HepG2 (cell line): ENCODE data around the gene CST8. TPM values are rescaled to one million over a fixed set of nuclear protein-coding genes. Genes with fewer than 3 reads are reported as not detected.

Experiments used
- AGO1 ChIP-seq: fragments of 200-400 bp; formaldehyde crosslinking; IDR thresholded peaks from 2 replicates; pipeline ENCODE4 v1.6.1; 2017; ENCODE audit warnings: mild to moderate bottlenecking, low read depth, low read length, moderate library complexity; ENCODE audit not compliant: poor library complexity, severe bottlenecking
- AKAP8 ChIP-seq: sonication (generic); formaldehyde crosslinking; IDR thresholded peaks from 2 replicates; pipeline ENCODE4 v1.5.1; 2020; ENCODE audit warnings: mild to moderate bottlenecking, missing genetic modification reagents
- BHLHE40 ChIP-seq: IDR thresholded peaks from 2 replicates; pipeline ENCODE4 v1.6.1; 2011; ENCODE audit warnings: low read length, improper control_type of control experiment
- CCAR2 ChIP-seq: fragments of 200-400 bp; formaldehyde crosslinking; optimal IDR thresholded peaks from 2 replicates; pipeline ENCODE3; 2018; ENCODE audit warnings: low read depth, mild to moderate bottlenecking, low read length, moderate library complexity
- ELF1 ChIP-seq: sonication (generic); formaldehyde crosslinking; IDR thresholded peaks from 2 replicates; pipeline ENCODE4 v1.4.0; 2020; ENCODE audit warnings: missing genetic modification reagents
- ELF3 ChIP-seq: IDR thresholded peaks from 2 replicates; pipeline ENCODE4 v1.6.1; 2016; ENCODE audit warnings: missing genetic modification reagents, missing compliant biosample characterization
- EP300 ChIP-seq, 3 experiments: sonication (generic) in 1 of 3; formaldehyde crosslinking in 1 of 3; IDR thresholded peaks; 2 replicates each; pipeline versions ENCODE4 v1.5.1 to v1.6.1; 2011 to 2020; ENCODE audit warnings: low read depth in 2 of 3, low read length in 2 of 3, borderline replicate concordance in 1 of 3, improper control_type of control experiment in 1 of 3, mild to moderate bottlenecking in 1 of 3, missing genetic modification reagents in 1 of 3, moderate library complexity in 1 of 3
- GABPA ChIP-seq, 2 experiments: IDR thresholded peaks; 2 replicates each; pipeline ENCODE4 v1.6.1; 2011 to 2016; ENCODE audit warnings: low read depth in 2 of 2, low read length in 1 of 2, missing biosample characterization in 1 of 2, missing genetic modification characterization in 1 of 2
- GFI1 ChIP-seq: sonication (generic); formaldehyde crosslinking; IDR thresholded peaks from 2 replicates; pipeline ENCODE4 v1.5.0; 2020; ENCODE audit warnings: missing genetic modification reagents, mild to moderate bottlenecking, borderline replicate concordance
- HOXA7 ChIP-seq: sonication (generic); formaldehyde crosslinking; IDR thresholded peaks from 2 replicates; pipeline ENCODE4 v1.8.1; 2022; ENCODE audit warnings: mild to moderate bottlenecking, missing genetic modification reagents, moderate library complexity
- IRX3 ChIP-seq: sonication (generic); formaldehyde crosslinking; IDR thresholded peaks from 2 replicates; pipeline ENCODE4 v1.8.1; 2023; ENCODE audit warnings: mild to moderate bottlenecking, low read depth, missing genetic modification reagents, borderline replicate concordance
- KMT2A ChIP-seq: sonication (generic); formaldehyde crosslinking; IDR thresholded peaks from 2 replicates; pipeline ENCODE4 v1.4.0; 2020; ENCODE audit warnings: missing genetic modification reagents
- LCORL ChIP-seq, 2 experiments: fragments of 450-650 bp in 1 of 2; sonication (generic) in 1 of 2; formaldehyde crosslinking in 1 of 2; IDR thresholded peaks; 2 replicates each; pipeline versions ENCODE4 v1.5.0 to v1.6.1; 2017 to 2020; ENCODE audit warnings: antibody characterized with exemption in 1 of 2, missing genetic modification reagents in 1 of 2
- MZF1 ChIP-seq: sonication (generic); formaldehyde crosslinking; IDR thresholded peaks from 2 replicates; pipeline ENCODE4 v1.8.1; 2023; ENCODE audit warnings: mild to moderate bottlenecking, missing genetic modification reagents, borderline replicate concordance
- NFIC ChIP-seq: IDR thresholded peaks from 2 replicates; pipeline ENCODE4 v1.6.1; 2012; ENCODE audit warnings: mild to moderate bottlenecking, low read length, inconsistent platforms
- PHF20 ChIP-seq: sonication (generic); formaldehyde crosslinking; IDR thresholded peaks from 2 replicates; pipeline ENCODE4 v1.5.0; 2020; ENCODE audit warnings: mild to moderate bottlenecking, missing genetic modification reagents
- POLR2AphosphoS5 ChIP-seq: IDR thresholded peaks from 2 replicates; pipeline ENCODE4 v1.6.1; 2012; ENCODE audit warnings: low read depth, low read length
- SRSF4 ChIP-seq: fragments of 200-400 bp; formaldehyde crosslinking; IDR thresholded peaks from one replicate; pipeline ENCODE4 v1.6.1; 2018; ENCODE audit warnings: mild to moderate bottlenecking, low read depth, low read length, moderate library complexity; ENCODE audit not compliant: poor library complexity, severe bottlenecking
- TBP ChIP-seq: sonication (generic); formaldehyde crosslinking; IDR thresholded peaks from 2 replicates; pipeline ENCODE4 v1.5.0; 2020; ENCODE audit warnings: missing genetic modification reagents
- WIZ ChIP-seq: sonication (generic); formaldehyde crosslinking; IDR thresholded peaks from 2 replicates; pipeline ENCODE4 v1.5.1; 2020; ENCODE audit warnings: mild to moderate bottlenecking, missing genetic modification reagents
- ZC3H13 ChIP-seq: sonication (generic); formaldehyde crosslinking; IDR thresholded peaks from 2 replicates; pipeline ENCODE4 v1.8.1; 2023; ENCODE audit warnings: mild to moderate bottlenecking, missing genetic modification reagents, moderate library complexity
- ZNF234 ChIP-seq: sonication (generic); formaldehyde crosslinking; conservative IDR thresholded peaks from 2 replicates; pipeline ENCODE4 v1.5.1; 2020; ENCODE audit warnings: mild to moderate bottlenecking, missing genetic modification reagents
- ZNF251 ChIP-seq: sonication (generic); formaldehyde crosslinking; IDR thresholded peaks from 2 replicates; pipeline ENCODE4 v1.9.0; 2021; ENCODE audit warnings: mild to moderate bottlenecking, missing genetic modification reagents
- ZNF792 ChIP-seq: IDR thresholded peaks from 2 replicates; pipeline ENCODE4 v1.6.1; 2016
- polyA plus RNA-seq, 8 experiments: library from polyadenylated mRNA; depleted of rRNA in 3 of 8; stranded (reverse) in 7 of 8; unstranded in 1 of 8; fragments of >200 nt; fragmentation: Illumina TruSeq in 4 of 8; extraction: Trizol in 4 of 8; gene quantifications; 2 replicates each; pipeline versions ENCODE4 v1.2.1 to v1.2.3, GENCODE V29; 2011 to 2016; ENCODE audit warnings: low read depth in 4 of 8, missing spikeins in 1 of 8, mixed read lengths in 1 of 8; ENCODE audit not compliant: insufficient read depth in 1 of 8
- total RNA-seq, 5 experiments: library from RNA; depleted of rRNA; stranded (reverse); fragments of >200 nt; fragmentation: Illumina TruSeq; extraction: Trizol; gene quantifications; 2 replicates each; pipeline ENCODE4 v1.2.3, GENCODE V29; 2016; ENCODE audit warnings: low read depth in 1 of 5
- TF ChIP-seq, protein P1 (sequence below): sonication (generic); formaldehyde crosslinking; IDR thresholded peaks from 2 replicates; pipeline ENCODE4 v1.4.0; 2020; ENCODE audit warnings: mild to moderate bottlenecking, missing genetic modification reagents
- TF ChIP-seq, protein P2 (sequence below): sonication (generic); formaldehyde crosslinking; IDR thresholded peaks from 2 replicates; pipeline ENCODE4 v1.8.1; 2022; ENCODE audit warnings: mild to moderate bottlenecking, missing genetic modification reagents
- TF ChIP-seq, protein P3 (sequence below): sonication (generic); formaldehyde crosslinking; IDR thresholded peaks from 2 replicates; pipeline ENCODE4 v1.5.1; 2020; ENCODE audit warnings: missing genetic modification reagents, mild to moderate bottlenecking, borderline replicate concordance

CST8 gene
- total and polyA plus RNA-seq, 2 of the 13 experiments (the other 11 are each of a cell fraction or from before 2014, with no cell fraction given), result not detected

DNA sequence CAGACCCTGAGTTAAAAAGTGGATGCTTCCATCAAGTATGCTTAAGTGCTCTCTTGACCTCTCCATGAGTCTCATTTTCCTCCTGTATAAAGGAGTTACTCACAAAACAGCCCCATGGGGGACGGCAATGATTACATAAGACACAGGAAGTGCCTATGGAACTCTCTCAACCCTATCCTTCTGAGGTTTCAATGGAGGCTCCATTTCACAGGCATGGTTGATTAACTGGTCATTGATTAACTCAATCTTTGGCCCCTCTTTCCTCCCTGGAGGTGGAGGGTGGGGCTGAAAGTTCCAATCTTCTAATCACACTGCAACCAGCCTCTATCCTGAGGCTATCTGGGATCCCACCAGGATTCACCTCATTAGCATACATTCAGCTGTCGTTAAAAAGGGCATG, 29.3 kb downstream of the CST8 start (continued):
- TF ChIP-seq CCAR2 (no peak), SRSF4 (no peak), HOXA7 (no peak), GFI1 (no peak), ELF3 (CRISPR knock-in tag) (peak; percentile 32; the same call in 1 of the 2 replicates), MZF1 (CRISPR knock-in tag) (no peak), BHLHE40 (no peak), ZNF234 (CRISPR knock-in tag) (no peak), EP300 (IDR thresholded peaks at IDR 0.05; ENCODE audit: low read depth in 2 of 2, low read length in 2 of 2) (0 out of 4 replicates have a peak, but pooled peaks of 1 of the 2 experiments have one; percentile 18), EP300 (CRISPR knock-in tag; IDR thresholded peaks at IDR 0.05; ENCODE audit: borderline replicate concordance) (no peak), NFIC (no peak), AGO1 (no peak), AKAP8 (0 out of 2 replicates have a peak, but pooled peaks have one; percentile 44), ELF1 (CRISPR knock-in tag) (peak; percentile 61), ZC3H13 (CRISPR knock-in tag) (no peak), POLR2AphosphoS5 (no peak), IRX3 (CRISPR knock-in tag) (no peak), KMT2A (CRISPR knock-in tag) (no peak), PHF20 (CRISPR knock-in tag) (no peak), ZNF251 (CRISPR knock-in tag) (no peak), LCORL (IDR thresholded peaks at IDR 0.05) (no peak), LCORL (CRISPR knock-in tag; IDR thresholded peaks at IDR 0.05) (no peak), TBP (CRISPR knock-in tag) (no peak), ZNF792 (no peak), GABPA (IDR thresholded peaks at IDR 0.05; ENCODE audit: low read depth, low read length) (no peak), GABPA (CRISPR knock-in tag; IDR thresholded peaks at IDR 0.05; ENCODE audit: low read depth) (peak; percentile 51; the same call in 1 of the 2 replicates), WIZ (CRISPR knock-in tag) (no peak)
- TF ChIP-seq, protein P1, sequence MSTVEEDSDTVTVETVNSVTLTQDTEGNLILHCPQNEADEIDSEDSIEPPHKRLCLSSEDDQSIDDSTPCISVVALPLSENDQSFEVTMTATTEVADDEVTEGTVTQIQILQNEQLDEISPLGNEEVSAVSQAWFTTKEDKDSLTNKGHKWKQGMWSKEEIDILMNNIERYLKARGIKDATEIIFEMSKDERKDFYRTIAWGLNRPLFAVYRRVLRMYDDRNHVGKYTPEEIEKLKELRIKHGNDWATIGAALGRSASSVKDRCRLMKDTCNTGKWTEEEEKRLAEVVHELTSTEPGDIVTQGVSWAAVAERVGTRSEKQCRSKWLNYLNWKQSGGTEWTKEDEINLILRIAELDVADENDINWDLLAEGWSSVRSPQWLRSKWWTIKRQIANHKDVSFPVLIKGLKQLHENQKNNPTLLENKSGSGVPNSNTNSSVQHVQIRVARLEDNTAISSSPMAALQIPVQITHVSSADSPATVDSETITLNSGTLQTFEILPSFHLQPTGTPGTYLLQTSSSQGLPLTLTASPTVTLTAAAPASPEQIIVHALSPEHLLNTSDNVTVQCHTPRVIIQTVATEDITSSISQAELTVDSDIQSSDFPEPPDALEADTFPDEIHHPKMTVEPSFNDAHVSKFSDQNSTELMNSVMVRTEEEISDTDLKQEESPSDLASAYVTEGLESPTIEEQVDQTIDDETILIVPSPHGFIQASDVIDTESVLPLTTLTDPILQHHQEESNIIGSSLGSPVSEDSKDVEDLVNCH, result no peak
- TF ChIP-seq, protein P2, sequence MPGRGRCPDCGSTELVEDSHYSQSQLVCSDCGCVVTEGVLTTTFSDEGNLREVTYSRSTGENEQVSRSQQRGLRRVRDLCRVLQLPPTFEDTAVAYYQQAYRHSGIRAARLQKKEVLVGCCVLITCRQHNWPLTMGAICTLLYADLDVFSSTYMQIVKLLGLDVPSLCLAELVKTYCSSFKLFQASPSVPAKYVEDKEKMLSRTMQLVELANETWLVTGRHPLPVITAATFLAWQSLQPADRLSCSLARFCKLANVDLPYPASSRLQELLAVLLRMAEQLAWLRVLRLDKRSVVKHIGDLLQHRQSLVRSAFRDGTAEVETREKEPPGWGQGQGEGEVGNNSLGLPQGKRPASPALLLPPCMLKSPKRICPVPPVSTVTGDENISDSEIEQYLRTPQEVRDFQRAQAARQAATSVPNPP, result no peak
- TF ChIP-seq, protein P3, sequence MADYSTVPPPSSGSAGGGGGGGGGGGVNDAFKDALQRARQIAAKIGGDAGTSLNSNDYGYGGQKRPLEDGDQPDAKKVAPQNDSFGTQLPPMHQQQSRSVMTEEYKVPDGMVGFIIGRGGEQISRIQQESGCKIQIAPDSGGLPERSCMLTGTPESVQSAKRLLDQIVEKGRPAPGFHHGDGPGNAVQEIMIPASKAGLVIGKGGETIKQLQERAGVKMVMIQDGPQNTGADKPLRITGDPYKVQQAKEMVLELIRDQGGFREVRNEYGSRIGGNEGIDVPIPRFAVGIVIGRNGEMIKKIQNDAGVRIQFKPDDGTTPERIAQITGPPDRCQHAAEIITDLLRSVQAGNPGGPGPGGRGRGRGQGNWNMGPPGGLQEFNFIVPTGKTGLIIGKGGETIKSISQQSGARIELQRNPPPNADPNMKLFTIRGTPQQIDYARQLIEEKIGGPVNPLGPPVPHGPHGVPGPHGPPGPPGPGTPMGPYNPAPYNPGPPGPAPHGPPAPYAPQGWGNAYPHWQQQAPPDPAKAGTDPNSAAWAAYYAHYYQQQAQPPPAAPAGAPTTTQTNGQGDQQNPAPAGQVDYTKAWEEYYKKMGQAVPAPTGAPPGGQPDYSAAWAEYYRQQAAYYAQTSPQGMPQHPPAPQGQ (CRISPR knock-in tag), result no peak
